PC-3 (cell line): ENCODE results near the gene ABCG8. TPM values are rescaled to one million over a fixed set of nuclear protein-coding genes. Genes with fewer than 3 reads are reported as not detected.
A peak's percentile ranks its signal among the peaks of the same experiment; 100 is the strongest.

Experiments used
- ATAC-seq: fragments of 200-7000 bp; cut with Tn5 transposase; 2 replicates; pipeline ENCODE4 v1.9.1; 2020; ENCODE audit warnings: mild to moderate bottlenecking, moderate library complexity
- BruUV-seq: library from RNA; stranded (reverse); fragments of 400-500 nt; replicated peaks from 2 replicates; lab custom pipeline; 2021; lab: Mats Ljungman, UMichigan
- CTCF ChIA-PET: fragments of 300-600 bp; sonication (Branson Sonifier 250); formaldehyde crosslinking; loops from one replicate; lab custom pipeline; 2022; ENCODE audit warnings: antibody characterized with exemption; lab: Charles Lee
- POLR2A ChIA-PET: fragments of 300-600 bp; sonication (Branson Sonifier 250); formaldehyde crosslinking; loops from one replicate; lab custom pipeline; 2022; ENCODE audit warnings: antibody characterized with exemption; ENCODE audit not compliant: unreplicated experiment; lab: Charles Lee
- DNase-seq: peaks from one replicate; pipeline ENCODE4 v3.0.0-alpha.2; 2015
- H2AFZ ChIP-seq: fragments of 300-600 bp; sonication (generic); 2 replicates; pipeline ENCODE4 v1.6.0; 2016; ENCODE audit warnings: antibody characterized with exemption, low read length
- H3F3A ChIP-seq: fragments of 300-600 bp; sonication (generic); one replicate; pipeline ENCODE4 v1.6.0; 2017; ENCODE audit warnings: antibody characterized with exemption, low read length, control low read depth, mild to moderate bottlenecking; ENCODE audit not compliant: unreplicated experiment
- H3K27ac ChIP-seq: fragments of 300-600 bp; sonication (generic); 2 replicates; pipeline ENCODE4 v1.5.1; 2016; ENCODE audit warnings: mild to moderate bottlenecking, low read length
- H3K27me3 ChIP-seq: fragments of 300-600 bp; sonication (generic); 2 replicates; pipeline ENCODE4 v1.6.1; 2016; ENCODE audit warnings: low read length, mixed read lengths
- H3K36me3 ChIP-seq: fragments of 300-600 bp; sonication (generic); 2 replicates; pipeline ENCODE4 v1.6.1; 2016; ENCODE audit warnings: low read depth, mixed run types, low read length, mixed read lengths
- H3K4me1 ChIP-seq: fragments of 300-600 bp; sonication (generic); 2 replicates; pipeline ENCODE4 v1.5.1; 2016; ENCODE audit warnings: low read length; ENCODE audit not compliant: insufficient read depth
- H3K4me2 ChIP-seq: fragments of 300-600 bp; sonication (generic); 2 replicates; pipeline ENCODE4 v1.6.0; 2016; ENCODE audit warnings: low read length
- H3K4me3 ChIP-seq: fragments of 300-600 bp; sonication (generic); 2 replicates; pipeline ENCODE4 v1.5.1; 2016; ENCODE audit warnings: mild to moderate bottlenecking, low read length, mixed read lengths
- H3K79me2 ChIP-seq: fragments of 300-600 bp; sonication (generic); 2 replicates; pipeline ENCODE4 v1.6.1; 2017; ENCODE audit warnings: low read length, mixed read lengths
- H3K9ac ChIP-seq: fragments of 300-600 bp; sonication (generic); 2 replicates; pipeline ENCODE4 v1.6.0; 2016; ENCODE audit warnings: mild to moderate bottlenecking, low read length
- H3K9me2 ChIP-seq: fragments of 300-600 bp; sonication (generic); replicated peaks from 2 replicates; pipeline ENCODE4 v1.6.1; 2016; ENCODE audit warnings: mixed run types, low read length, mixed read lengths
- H3K9me3 ChIP-seq: fragments of 300-600 bp; sonication (generic); 2 replicates; pipeline ENCODE4 v1.6.1; 2016; ENCODE audit warnings: low read length, mixed read lengths
- H4K20me1 ChIP-seq: fragments of 300-600 bp; sonication (generic); 2 replicates; pipeline ENCODE4 v1.6.1; 2016; ENCODE audit warnings: low read length, mixed read lengths
- EZH2 ChIP-seq: fragments of 300-600 bp; sonication (generic); IDR thresholded peaks from one replicate; pipeline ENCODE4 v1.6.1; 2017; ENCODE audit warnings: antibody characterized with exemption, mild to moderate bottlenecking, low read length; ENCODE audit not compliant: unreplicated experiment
- EZH2phosphoT487 ChIP-seq: fragments of 300-600 bp; sonication (generic); IDR thresholded peaks from 2 replicates; pipeline ENCODE4 v1.6.1; 2018; ENCODE audit warnings: mild to moderate bottlenecking, antibody characterized with exemption, low read length, borderline replicate concordance
- intact Hi-C: fragments of 100-400 bp; cut with micrococcal nuclease; formaldehyde crosslinking; loops from 2 replicates; pipeline ENCODE4 v1.9.0; 2023
- total RNA-seq: library from RNA; depleted of rRNA; stranded (reverse); fragments of >200 nt; gene quantifications from 2 replicates; pipeline ENCODE4 v1.2.3, GENCODE V29; 2014
- TF ChIP-seq, protein P1 (sequence below): fragments of 300-600 bp; sonication (generic); conservative IDR thresholded peaks from 2 replicates; pipeline ENCODE4 v1.5.1; 2017; ENCODE audit warnings: antibody characterized with exemption, low read depth, mild to moderate bottlenecking, low read length

Gene ABCG8
- total RNA-seq, 1 experiment from 2014 or later: not detected

DNA sequence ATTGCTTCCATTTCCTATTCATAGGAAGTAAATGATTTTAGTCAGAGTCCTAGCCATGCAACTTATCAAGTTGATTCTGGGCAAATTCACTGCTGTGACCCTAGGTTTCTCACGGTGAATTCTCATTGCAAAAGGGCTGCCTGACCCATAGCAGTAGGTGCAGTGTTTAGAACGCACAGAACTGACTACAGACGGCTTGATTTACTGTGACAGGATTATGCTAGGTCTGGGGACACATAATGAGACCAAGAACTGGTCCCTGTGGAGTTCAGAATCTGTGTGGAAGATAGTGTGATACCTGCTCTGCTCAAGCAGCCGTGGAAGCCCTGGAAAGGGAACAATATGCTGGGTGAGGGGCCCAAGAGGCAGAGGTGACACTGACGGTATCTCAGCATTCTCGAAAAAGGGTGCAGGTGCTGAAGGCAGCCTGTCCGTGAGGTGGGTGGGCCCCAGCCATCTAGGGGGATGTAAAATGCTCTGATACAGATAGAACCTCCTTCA lies 46.4 kb downstream of the ABCG8 start:
- Histone ChIP-seq H3K9me3 (no peaks in the 10 kb centered on the region), H3K4me3 (no peak overlapping the region), H2AFZ (no peak overlapping the region), H3F3A (peaks cover 3% of the 10 kb centered on the region), H3K79me2 (no peaks in the 10 kb centered on the region), H3K27me3 (no peaks in the 10 kb centered on the region), H3K9me2 (no peaks in the 10 kb centered on the region), H3K4me1 (no peaks in the 10 kb centered on the region), H3K9ac (no peak overlapping the region), H4K20me1 (no peaks in the 10 kb centered on the region), H3K27ac (no peak overlapping the region), H3K4me2 (no peak overlapping the region), H3K36me3 (peaks cover 32% of the 10 kb centered on the region)
- POLR2A ChIA-PET: no interaction called here
- CTCF ChIA-PET: no interaction called here
- no peak for TF ChIP-seq EZH2
- no peak for TF ChIP-seq EZH2phosphoT487
- TF ChIP-seq, protein P1, sequence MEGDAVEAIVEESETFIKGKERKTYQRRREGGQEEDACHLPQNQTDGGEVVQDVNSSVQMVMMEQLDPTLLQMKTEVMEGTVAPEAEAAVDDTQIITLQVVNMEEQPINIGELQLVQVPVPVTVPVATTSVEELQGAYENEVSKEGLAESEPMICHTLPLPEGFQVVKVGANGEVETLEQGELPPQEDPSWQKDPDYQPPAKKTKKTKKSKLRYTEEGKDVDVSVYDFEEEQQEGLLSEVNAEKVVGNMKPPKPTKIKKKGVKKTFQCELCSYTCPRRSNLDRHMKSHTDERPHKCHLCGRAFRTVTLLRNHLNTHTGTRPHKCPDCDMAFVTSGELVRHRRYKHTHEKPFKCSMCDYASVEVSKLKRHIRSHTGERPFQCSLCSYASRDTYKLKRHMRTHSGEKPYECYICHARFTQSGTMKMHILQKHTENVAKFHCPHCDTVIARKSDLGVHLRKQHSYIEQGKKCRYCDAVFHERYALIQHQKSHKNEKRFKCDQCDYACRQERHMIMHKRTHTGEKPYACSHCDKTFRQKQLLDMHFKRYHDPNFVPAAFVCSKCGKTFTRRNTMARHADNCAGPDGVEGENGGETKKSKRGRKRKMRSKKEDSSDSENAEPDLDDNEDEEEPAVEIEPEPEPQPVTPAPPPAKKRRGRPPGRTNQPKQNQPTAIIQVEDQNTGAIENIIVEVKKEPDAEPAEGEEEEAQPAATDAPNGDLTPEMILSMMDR: no peak
- BruUV-seq: TSS peak; percentile 4
- DNase-seq: no peak
- intact Hi-C loops: no loop called here
- no peak for ATAC-seq

DNA sequence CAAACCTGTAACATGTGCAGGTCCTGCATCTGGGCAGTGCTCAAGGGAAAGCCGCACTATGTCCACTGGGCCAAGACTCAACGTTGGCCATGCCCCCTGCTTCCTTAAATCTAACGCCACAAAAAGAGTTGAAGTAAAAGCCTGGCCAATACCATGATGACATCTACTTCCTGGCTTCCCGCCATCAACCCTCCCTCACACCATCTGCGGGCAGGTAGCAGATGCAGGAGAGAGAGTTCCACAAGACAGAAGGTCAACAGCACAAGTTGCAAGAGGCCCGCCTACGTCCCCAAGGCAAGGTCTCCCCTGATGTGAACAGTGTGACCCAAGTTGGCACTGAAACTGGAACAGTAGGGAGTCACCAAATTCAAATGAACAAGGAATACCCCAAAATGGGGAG lies 48.4 kb downstream of the ABCG8 start:
- POLR2A ChIA-PET: no interaction called here
- H3K9me2 ChIP-seq: no peaks in the 10 kb centered on the region
- no peak overlapping the region for H3K9ac ChIP-seq
- intact Hi-C loops: no loop called here
- no peak overlapping the region for H2AFZ ChIP-seq
- H3K79me2 ChIP-seq: no peaks in the 10 kb centered on the region
- H4K20me1 ChIP-seq: no peaks in the 10 kb centered on the region
- H3K27me3 ChIP-seq: no peaks in the 10 kb centered on the region
- H3K36me3 ChIP-seq: peaks cover 50% of the 10 kb centered on the region
- CTCF ChIA-PET: no interaction called here
- H3K4me2 ChIP-seq: no peak overlapping the region
- BruUV-seq: no TSS peak
- no peak overlapping the region for H3K4me3 ChIP-seq
- no peak for TF ChIP-seq EZH2
- TF ChIP-seq EZH2phosphoT487: no peak
- TF ChIP-seq, protein P1: no peak
- no peaks in the 10 kb centered on the region for H3K4me1 ChIP-seq
- no peak for ATAC-seq
- H3K9me3 ChIP-seq: no peaks in the 10 kb centered on the region
- DNase-seq: no peak
- H3K27ac ChIP-seq: no peak overlapping the region
- peaks cover 3% of the 10 kb centered on the region for H3F3A ChIP-seq

DNA sequence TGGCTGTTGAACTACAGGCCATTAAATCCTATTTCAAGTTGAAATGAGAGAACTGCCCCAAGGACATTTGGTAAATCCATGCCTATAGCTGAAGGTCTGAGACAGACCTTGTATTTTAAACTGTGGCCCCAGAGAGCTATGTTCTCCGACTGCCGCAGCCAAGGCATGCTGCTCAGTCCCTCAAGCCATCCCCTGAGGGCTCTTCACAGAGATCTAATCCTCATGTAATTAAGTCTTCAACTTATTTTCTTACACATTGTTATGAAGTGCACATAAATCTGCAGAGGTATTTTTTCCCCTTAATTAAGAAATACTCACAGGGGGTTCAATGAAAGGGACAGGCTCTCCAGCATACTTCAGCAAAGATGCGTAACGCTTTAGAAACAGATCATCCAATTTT lies 50.6 kb downstream of the ABCG8 start:
- H3K36me3 ChIP-seq: peaks cover 71% of the 10 kb centered on the region

More for the DNA sequence above, 50.6 kb downstream of the ABCG8 start:
- H3K27ac ChIP-seq: no peak overlapping the region
- H3K79me2 ChIP-seq: no peaks in the 10 kb centered on the region
- intact Hi-C loops: no loop called here
- H3K27me3 ChIP-seq: no peaks in the 10 kb centered on the region
- no peak overlapping the region for H2AFZ ChIP-seq
- H3K9me2 ChIP-seq: no peaks in the 10 kb centered on the region
- no peak overlapping the region for H3K4me2 ChIP-seq
- DNase-seq: no peak
- H4K20me1 ChIP-seq: no peaks in the 10 kb centered on the region
- no TSS peak for BruUV-seq
- TF ChIP-seq, protein P1: no peak
- no peak for TF ChIP-seq EZH2
- TF ChIP-seq EZH2phosphoT487: no peak
- no peaks in the 10 kb centered on the region for H3K9me3 ChIP-seq
- peaks cover 3% of the 10 kb centered on the region for H3F3A ChIP-seq
- H3K4me3 ChIP-seq: no peak overlapping the region
- no peak overlapping the region for H3K9ac ChIP-seq
- ChIA-PET CTCF (no interaction called here), POLR2A (no interaction called here)
- ATAC-seq: no peak
- no peaks in the 10 kb centered on the region for H3K4me1 ChIP-seq
